OCI-LY3 (cell line): ENCODE measurements around the gene DNAL1.

Source experiments
- CTCF ChIP-seq: fragments of 200-600, 300-600 bp; sonication (generic); IDR thresholded peaks from 2 replicates; pipeline ENCODE4 v1.5.1; 2014; ENCODE audit warnings: antibody characterized with exemption, low read length, low read depth
- EZH2phosphoT487 ChIP-seq: fragments of 200-600 bp; shearing (Covaris generic); IDR thresholded peaks from 2 replicates; pipeline ENCODE4 v1.6.1; 2018; ENCODE audit warnings: antibody characterized with exemption, mixed run types, low read depth

- TF ChIP-seq CTCF (peak; percentile 6; the same call in 1 of the 2 replicates), EZH2phosphoT487 (no peak)
Measured at GRCh38 chr14:73662487-73662943, 17.7 kb downstream of the DNAL1 start.
